Omental fat pad (tissue), 4 donors: ENCODE results near the gene TADA2B. TPM values are rescaled to one million over a fixed set of nuclear protein-coding genes. Genes with fewer than 3 reads are reported as not detected.
"Not testable (repeated sequence)": the region's sequence is repeated elsewhere in the genome, so short reads cannot be mapped to it uniquely, and the experiment has no call there.

Experiments
- ATAC-seq: fragments of 150-250 bp; one replicate; pipeline ENCODE4 v1.9.1; 2016; ENCODE audit warnings: mild to moderate bottlenecking, moderate library complexity; ENCODE audit not compliant: low FRiP score
- DNase-seq: peaks from one replicate; pipeline ENCODE4 v3.0.0-alpha.2; 2019; ENCODE audit warnings: low spot score
- total RNA-seq, 4 donors: library from RNA; depleted of rRNA; stranded (reverse); fragments of >200 nt; gene quantifications; one replicate each; pipeline ENCODE4 v1.1.0, GENCODE V29; 2016
- TF ChIP-seq, protein P1 (sequence below), 3 donors: fragments of 450-650 bp; IDR thresholded peaks; one replicate each; pipeline ENCODE4 v1.5.1; 2016 to 2017; ENCODE audit warnings: antibody characterized with exemption in 3 of 3, mild to moderate bottlenecking in 3 of 3, moderate library complexity in 2 of 3

The TADA2B gene
- total RNA-seq, 4 donors from 2014 or later = 12.2 to 20.5 (median 16.5) TPM

DNA sequence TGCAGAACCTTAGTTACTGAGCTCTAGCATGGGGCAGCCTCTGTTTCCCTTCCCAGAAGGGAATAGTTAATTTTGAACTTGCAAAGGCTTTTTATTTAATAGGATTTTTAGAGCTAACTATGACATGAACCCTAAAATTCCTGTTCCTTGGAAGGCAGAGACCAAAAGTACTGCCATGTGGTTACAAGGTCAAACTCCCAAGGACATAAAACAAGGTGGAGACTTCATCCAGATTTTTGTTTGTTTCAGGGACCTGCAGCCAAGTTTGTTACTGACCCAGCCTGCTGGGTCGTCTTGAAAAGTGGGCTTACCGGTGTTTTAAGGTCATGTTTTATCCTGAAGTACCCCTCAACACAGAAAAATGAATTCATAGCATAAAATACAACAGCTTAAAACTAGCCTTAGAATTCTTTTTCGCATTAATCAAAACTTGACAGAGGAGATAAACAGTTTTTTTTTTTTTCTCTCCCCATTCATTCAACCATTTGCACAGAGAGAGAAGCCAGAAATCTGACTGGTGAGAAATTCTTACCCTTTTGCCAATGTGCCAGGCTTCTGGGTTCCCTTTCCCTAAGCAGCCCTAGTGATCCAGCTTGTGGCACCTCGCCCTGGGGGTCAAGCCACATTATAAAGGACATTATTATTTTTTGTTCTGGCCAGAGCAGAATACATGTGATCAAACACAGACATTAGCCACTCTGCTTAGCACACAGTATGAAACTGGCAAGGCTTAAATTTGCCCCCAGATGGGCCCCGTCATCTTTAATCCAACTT, 46.2 kb downstream of the TADA2B start:
- TF ChIP-seq, protein P1, sequence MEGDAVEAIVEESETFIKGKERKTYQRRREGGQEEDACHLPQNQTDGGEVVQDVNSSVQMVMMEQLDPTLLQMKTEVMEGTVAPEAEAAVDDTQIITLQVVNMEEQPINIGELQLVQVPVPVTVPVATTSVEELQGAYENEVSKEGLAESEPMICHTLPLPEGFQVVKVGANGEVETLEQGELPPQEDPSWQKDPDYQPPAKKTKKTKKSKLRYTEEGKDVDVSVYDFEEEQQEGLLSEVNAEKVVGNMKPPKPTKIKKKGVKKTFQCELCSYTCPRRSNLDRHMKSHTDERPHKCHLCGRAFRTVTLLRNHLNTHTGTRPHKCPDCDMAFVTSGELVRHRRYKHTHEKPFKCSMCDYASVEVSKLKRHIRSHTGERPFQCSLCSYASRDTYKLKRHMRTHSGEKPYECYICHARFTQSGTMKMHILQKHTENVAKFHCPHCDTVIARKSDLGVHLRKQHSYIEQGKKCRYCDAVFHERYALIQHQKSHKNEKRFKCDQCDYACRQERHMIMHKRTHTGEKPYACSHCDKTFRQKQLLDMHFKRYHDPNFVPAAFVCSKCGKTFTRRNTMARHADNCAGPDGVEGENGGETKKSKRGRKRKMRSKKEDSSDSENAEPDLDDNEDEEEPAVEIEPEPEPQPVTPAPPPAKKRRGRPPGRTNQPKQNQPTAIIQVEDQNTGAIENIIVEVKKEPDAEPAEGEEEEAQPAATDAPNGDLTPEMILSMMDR (IDR thresholded peaks at IDR 0.05) = no peak
- no peak for ATAC-seq
- no peak for DNase-seq

- TF ChIP-seq, protein P1 (IDR thresholded peaks at IDR 0.05) = no peak
- ATAC-seq (no peak), DNase-seq (no peak)
Measured at GRCh38 chr4:7092026-7092425, 48.9 kb downstream of the TADA2B start.

DNA sequence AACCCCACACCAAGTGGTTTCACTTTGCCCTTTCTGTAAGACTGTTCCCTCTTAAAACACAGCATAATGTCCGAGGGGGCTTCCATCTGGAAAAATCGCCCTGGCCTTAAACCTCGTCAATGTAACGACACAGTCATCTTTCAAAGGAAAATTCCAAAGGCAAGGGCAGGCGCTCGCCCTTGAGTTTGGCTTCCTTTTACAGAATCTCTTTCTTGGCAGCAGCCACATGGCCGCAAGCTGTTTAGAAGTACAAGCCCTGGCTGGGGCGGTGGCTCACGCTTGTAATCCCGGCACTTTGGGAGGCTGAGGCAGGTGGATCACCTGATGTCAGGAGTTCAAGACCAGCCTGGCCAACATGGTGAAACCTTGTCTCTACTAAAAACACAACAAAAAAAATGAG, 51.7 kb downstream of the TADA2B start:
- TF ChIP-seq, protein P1 (IDR thresholded peaks at IDR 0.05) = no peak
- no peak for DNase-seq
- no peak for ATAC-seq

DNA sequence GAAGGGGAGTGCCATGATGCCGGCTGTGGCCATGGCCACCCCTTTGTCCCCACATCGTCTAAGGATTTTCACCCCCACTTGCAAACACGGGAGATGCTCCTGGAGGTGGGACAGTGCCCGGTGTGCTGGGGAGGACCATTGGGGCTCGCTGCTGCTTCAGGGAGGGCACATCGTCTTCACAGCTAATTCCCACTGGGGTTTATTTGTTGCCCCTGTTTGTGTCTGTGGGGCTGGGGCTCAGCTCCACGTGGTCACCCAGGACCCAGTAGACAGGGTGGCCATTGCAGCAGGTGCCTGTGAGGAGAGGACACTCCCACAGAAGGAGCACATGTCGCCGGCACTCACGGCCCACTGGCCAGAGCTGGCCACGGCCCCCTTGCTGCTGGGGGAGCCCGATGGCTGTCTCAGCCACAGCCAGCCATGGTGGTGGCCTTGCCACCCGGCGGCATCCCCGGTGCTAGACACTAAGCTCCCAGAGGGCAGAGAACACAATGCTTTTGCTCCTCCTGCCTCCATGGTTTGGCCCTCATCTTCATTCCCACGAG, 52.5 kb downstream of the TADA2B start:
- DNase-seq = no peak
- TF ChIP-seq, protein P1 (IDR thresholded peaks at IDR 0.05) = no peak
- no peak for ATAC-seq

DNA sequence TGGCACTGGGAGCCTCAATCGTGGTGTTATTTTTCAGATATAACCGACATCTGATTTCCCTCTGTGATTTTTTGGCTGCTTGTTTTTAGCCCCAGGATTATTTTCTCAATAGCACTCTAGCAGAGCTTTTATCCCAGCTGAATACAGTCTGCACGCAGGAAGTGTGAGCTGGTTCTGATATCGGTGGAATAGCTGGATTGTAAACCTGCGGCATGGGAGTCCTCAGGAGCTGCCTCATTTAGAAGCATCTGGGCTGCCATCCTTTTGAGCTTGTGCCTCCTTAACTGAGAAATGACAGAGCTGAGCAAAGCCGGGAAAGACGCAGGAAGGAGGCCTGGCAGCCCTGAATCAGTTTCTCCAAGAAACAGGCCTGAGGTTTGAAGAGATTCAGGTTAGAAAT, 53.1 kb downstream of the TADA2B start:
- no peak for DNase-seq
- TF ChIP-seq, protein P1 (IDR thresholded peaks at IDR 0.05) = no peak
- no peak for ATAC-seq

- DNase-seq (peak; percentile 33), ATAC-seq (peak; percentile 73)
- TF ChIP-seq, protein P1 (IDR thresholded peaks at IDR 0.05) = peak in 1 of 3 donors; percentile 47
Measured at GRCh38 chr4:7101692-7102515, 58.7 kb downstream of the TADA2B start.

DNA sequence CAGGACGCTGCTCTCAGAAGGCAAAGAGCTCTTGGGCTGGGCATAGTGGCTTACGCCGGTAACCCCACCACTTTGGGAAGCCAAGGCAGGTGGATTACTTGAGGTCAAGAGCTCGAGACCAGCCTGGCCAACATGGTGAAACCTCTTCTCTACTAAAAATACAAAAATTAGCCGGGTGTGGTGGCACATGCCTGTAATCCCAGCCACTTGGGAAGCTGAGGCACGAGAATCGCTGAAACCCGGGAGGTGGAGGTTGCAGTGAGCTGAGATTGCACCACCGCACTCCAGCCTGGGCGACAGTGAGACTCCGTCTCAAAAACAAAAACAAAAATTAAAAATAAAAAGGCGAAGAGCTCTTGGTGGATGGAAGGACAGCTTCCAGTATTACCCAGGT, 59.3 kb downstream of the TADA2B start:
- ATAC-seq, DNase-seq: not testable (repeated sequence)
